ENCODE results near the gene PPM1H.
"Not testable (repeated sequence)": the region's sequence is repeated elsewhere in the genome, so short reads cannot be mapped to it uniquely, and the experiment has no call there.

The PPM1H gene

DNA sequence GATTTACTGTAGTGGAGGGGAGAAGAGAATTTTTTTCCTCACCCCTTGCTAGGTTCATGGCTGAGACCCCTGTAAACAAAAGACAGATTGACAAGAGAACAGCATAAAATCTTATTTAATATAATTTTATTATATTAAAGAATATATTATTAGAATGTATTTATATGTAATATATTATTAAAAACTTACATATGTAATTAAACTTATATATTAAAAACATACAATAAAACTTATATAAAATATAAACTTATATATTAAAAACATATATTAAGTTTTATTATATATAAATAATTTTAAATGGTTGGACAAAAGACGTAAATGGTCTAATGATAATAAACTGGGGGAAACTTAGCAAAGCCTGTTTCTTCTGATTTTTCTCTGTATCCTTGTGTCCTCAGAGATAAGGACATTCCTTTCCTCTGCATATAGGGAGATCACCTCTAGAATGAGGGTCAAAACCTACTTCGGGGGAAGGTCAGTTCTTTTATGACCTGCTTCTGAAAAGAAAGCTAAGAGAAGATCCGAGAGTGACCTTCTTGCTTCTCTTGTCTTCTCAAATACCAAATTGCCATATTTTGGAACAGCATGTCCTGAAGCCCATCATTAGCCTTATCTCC, 8.9 kb upstream of the PPM1H start:
- DNase-seq (ENCODE audit: low read depth) = no peak

DNA sequence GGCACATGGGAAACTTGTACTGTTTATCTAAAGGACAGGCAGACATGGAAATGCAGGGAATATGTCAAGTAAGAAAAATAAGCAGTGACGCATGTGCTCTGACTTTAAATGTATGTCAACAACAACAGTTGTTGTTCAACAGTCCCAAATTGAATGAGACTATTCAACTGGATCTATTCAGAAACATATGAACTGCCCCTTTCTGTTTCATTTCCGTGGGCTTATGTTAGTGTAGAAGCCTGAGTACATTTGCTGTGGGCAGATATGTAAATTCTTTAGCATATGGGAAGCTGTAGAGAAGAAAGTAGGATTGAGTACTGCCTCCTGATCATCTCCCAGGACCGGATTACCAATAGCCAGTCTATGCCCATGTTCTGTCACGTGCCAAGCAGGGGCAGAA, 7.4 kb upstream of the PPM1H start:
- not testable (repeated sequence) for DNase-seq (ENCODE audit: low read depth)

DNA sequence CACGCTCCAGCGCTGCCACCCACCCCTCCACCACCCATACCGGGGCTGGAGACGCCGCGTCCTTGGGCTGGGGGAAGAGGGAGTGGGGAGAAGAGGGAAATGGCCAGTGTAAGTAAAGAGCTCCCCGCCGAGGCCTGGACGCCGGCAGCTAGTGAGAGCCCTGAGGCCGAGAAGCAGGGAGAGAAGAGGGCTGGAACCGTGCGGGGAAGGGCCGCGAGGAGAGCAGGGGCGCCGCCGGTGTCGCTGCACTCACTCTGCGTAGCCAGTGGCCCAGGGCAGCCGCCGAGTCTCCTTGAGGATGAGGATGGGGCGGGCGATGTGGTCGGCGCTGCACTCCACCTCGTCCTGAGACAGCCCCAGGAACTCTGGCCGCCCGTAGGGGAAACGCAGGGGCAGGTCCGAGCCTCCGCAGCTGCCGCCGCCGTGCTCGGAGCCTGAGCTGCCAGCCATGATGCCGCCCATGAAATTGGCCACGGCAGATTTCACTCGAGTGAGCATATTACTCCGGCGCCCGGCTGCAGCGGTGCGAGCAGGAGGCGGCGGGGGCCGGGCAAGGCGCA, 631 bp downstream of the PPM1H start:
- peak; percentile 11 for DNase-seq (ENCODE audit: low read depth)

DNA sequence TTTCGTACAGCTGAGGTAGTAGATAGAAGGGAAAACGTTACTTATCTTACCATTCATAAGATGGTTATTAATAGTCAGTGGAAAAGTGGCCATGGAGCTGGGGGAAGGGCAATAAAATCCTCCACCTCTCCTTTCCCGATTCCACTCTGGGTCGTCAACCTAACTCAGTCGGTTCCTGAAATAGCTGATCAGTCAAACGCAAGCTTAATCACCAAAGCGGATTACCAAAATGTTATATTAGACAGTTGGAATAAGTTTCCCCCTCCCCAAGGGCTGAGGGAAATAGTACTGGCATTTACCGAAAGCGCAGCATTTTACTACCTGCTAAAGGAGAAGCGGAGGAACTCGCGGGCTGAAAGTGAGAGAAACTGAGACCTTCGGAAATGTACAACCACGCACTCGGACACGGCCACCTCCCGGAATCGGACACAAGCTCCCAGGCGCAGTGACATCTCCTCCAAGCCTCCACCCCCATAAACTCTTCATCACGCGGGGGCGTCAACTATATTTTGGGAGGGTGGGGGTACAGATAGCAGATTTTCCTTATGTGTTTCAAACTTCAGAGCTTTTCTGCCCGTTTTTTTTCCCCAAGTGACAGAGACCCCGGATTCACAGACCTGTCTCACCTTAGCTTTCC, 1.2 kb downstream of the PPM1H start:
- DNase-seq (ENCODE audit: low read depth) = no peak

DNA sequence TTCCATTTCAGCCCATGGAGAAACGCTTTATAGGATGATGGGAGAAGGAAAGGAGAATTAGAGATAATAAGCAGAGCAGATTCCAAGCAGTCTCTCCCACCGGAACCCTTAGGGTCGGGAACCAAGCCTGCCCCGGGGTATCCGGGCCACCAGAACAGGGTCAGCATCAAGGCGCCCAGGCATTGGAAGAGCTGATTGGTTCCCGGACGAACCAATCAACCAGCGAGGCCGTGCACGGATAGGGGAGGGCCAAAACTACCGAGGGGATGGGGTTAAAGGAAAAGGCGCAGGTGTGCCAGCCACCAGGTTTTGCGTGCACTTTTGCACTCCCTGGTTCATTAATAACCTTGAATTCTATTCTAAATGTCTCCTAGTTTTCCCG, 1.7 kb downstream of the PPM1H start:
- DNase-seq (ENCODE audit: low read depth) = no peak

DNA sequence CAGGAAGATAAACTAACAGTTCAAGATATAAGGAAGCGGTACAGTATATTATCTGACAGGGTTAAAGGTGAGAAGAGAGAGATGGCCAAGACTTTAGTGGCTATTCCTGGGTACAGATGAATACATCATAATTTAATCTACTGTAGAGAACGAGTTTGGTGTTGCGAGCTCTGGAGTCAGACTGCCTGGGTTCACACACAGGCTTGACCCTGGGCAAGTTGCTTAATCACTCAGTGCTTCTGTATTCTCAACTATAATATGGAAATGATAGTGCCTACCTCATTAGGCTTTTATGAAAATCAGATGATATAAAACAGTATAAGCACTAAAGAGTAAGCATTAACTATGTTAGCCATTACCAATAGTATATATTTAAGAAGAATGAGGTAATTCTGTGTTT, 3.5 kb downstream of the PPM1H start:
- no peak for DNase-seq (ENCODE audit: low read depth)

DNA sequence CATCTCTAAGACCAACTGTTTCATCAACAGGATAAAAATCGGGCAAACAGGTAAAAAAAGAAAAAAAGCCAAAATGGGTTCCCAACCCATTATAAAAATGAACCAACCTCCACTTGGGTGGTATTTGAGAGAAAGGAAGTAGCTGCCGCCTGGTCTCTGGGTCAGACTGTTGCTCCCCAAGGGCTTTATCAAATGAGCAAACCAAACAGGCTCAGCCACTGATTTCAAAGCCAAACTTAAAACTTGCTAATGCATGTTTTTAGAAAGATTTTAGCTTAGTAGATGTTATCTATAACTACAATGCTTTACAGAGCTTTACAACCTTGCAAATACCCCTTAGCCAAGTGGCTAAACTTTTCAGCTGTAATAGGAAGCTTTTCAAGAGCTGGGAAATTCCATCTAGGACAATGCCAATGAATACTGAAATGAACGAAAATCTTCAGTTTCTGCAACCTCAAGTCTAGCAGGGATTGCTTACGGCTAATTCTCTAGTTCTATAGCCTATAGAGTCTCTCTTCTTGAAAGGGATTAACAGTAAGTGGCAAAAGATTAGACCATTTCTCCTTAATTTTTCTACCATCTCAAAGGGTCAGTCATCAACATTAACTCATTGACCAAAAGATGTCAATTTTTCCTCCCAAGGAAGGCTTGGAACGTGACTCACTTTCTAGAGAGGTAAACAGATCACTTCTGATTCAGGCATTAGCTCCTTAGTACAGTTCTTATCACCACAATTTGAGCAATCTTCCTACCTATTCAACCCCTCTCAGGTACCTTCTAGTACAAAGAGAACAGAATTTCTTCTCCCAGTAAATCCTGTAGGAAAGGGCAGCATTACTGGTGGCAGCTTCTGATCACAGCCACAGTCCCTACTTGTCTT, 4.2 kb downstream of the PPM1H start:
- no peak for DNase-seq (ENCODE audit: low read depth)

DNA sequence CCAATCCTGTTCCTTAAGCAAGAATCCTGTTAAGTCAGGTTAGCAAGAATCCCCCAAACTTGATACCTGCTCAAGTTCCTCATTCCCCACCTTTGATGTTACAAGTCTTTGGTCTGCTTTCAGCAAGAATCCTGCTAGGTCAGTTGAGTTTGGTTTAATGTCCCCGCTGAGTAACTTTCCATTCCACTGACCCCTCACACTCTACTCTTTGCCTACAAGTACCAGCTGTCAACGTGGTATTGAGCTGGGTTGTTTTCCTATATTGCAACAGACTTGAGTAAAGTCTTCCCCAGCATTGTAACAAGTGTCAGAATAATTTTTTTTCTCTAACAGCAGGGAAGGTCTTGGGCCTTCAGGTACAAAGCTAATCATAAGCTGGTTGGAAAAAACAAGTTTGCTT, 6.3 kb downstream of the PPM1H start:
- no peak for DNase-seq (ENCODE audit: low read depth)

DNA sequence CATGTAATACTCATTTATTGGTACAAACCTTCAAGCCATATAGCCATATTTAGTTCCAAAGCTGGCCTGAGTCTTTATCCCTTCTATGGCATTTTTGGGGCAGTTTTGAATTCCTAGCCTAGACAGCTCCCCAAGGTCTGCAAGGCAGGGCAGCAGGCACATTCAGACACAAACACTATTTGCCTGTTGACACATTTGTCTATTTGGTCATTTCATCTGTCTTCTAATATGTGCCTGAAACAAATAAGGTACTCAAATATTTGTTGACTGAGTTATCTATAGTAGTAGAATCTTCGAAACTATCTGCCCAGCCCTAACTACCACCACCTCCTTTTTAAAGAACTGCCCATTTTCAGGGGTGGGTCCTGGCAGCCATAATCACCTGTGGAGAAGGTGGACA, 9.3 kb downstream of the PPM1H start:
- no peak for DNase-seq (ENCODE audit: low read depth)

DNA sequence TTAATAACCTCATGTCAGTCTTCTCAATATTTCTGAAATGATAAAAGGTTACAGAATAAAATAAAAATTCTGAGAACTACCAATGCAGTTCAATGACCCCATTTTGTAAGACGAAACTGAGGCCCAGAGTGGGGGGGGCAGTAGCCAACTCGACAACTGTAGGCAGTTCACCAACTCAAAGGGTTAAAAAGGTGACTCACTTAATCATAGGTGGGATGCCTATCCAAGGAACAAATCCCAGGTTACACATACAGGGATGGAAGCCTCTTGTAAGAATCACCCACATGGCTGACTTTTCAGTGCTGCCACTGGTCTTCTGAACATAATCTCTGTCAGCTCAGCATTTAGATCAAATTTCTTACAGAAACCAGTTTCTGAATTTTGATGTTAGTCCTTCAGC, 10.9 kb downstream of the PPM1H start:
- no peak for DNase-seq (ENCODE audit: low read depth)

DNA sequence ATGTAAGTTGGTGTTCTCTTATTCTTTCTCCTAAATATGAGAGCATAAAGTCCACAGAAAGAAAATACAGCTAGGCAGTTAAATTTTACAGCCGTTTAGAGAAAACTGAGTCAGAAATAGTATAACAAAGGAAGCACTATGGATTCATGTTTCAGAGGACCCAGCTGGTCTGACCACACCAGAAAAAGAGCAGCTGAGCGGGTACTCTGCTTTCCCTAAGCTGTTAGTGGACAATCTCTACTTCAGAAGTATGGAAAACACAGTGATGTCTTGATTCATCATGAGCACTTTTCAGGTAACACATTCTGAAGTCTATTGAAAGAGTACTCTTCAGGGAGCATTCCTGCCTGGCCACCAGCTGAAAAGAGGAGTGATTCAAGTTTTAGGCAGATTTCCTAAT, 12.4 kb downstream of the PPM1H start:
- no peak for DNase-seq (ENCODE audit: low read depth)

DNA sequence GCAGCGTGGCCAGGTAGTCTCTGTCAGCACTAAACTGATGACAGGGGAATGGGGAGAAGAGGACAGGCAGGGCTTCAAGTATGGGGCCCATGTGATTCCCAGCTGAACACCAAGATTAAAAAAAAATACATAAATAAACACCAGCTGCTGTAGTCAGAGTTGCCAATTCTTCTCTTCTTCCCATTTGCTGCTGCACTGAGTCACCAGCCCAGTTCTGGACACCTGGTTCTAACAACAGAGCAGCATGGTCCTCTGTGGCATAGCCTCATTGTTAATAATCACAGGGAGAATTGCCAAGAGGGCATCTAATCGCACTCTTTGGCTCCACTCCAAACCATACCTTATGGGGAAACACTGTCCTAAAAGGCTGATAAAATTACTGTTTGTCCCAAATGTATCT, 15.1 kb downstream of the PPM1H start:
- DNase-seq (ENCODE audit: low read depth) = peak; percentile 77

DNA sequence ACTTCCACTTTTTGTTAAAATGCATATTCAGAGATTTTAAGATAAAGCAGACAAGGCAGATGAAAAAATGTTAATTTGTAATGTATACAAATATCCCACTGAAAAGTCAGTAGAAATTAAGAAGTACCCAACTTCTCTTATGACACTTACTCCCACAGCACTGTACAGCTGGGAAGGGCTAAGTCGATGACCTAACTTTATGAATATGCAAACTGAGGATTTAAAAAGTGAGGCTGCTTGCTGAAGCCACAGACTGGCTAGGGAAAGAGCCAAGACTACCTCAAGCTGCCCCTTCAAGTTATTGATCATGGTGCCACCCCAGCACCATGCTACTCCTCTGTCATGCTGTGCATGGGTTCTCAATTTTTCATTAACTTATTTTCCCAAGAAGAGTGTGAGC, 17.0 kb downstream of the PPM1H start:
- DNase-seq (ENCODE audit: low read depth) = no peak

DNA sequence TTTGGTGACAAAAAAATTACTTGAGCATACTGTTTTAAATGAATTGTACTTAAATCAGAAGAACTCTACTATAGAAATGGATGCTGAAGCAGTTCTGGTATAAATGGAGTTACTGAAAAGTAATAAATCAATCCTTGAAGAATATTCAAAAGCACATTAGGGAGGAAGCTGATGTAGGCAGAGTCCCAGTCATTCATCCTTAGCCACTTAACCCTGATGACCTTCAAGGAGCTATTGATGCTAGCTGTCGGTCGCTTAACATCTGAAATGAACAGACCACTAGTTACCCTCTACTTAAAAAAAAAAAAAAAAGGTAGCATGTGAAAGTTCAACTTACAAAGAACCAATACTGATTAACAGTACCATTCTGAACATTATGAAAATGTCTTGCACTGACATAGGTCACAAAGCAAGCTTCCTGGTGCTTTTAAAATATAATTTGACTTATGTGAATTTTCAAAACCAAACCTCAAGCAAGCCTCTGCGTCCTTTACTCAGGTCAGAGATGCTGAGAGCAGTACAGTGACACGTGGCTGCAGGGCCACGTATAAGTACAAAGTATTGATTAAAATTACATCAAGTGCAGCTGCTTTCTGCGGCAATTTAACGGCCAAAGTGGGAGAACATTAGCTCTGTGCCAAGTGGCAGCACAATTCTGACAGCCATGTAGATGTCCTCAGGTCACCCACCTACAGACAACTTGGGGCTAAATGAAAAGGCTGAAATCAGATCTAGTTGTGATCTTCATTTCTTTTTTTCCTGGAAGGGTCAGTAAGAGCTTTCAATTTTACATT, 18.1 kb downstream of the PPM1H start:
- DNase-seq (ENCODE audit: low read depth) = no peak

DNA sequence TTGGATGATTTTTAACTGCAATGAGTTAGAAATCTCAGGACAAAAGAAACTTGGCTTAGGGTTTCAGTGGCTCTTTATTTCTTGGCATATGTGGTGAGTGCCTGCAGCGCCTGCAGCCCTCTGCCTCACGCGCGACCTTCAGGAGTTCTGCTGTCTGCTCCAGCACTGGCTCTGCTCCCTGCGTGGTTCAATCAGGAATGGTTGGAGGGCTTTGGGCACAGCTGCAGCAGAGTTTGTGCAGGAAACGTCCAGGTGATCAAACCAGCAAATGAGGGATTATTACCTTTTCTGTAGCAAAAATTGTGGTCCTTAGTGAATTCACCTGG, 19.8 kb downstream of the PPM1H start:
- DNase-seq (ENCODE audit: low read depth) = no peak

DNA sequence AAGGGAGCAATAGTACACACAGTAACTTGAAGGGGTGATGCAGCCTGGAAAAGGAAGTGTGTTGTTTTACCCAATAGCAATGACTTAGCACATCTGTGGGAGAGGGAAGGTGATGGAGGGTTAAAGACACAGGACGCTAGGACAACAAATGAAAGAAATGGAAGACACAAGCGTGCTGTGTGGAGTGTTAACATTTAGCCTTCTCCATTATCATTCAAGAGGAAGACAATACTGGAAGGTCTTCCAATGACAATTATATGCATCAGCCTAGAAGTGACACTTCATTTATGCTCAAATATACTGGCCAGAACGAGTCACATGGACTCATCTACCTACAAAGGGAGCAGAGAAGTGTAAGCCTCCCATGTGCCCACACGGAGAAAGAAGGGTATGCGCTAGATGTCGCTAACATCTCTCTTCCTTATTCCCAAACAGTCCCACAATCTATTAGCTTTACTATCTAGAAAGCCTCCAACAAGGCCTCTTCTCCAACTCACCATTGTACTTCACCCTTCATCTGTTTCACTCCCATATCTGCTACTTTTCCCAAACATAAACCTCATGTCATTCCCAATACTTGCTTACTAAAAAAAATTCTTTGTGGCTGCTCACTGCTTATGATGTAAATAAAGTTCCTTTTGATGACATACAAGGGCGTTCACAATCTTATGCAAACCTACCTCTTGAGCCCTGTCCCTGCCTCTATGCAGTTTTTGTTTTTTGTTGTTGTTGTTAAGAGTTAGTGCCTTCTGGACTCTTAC, 20.3 kb downstream of the PPM1H start:
- DNase-seq (ENCODE audit: low read depth) = no peak

DNA sequence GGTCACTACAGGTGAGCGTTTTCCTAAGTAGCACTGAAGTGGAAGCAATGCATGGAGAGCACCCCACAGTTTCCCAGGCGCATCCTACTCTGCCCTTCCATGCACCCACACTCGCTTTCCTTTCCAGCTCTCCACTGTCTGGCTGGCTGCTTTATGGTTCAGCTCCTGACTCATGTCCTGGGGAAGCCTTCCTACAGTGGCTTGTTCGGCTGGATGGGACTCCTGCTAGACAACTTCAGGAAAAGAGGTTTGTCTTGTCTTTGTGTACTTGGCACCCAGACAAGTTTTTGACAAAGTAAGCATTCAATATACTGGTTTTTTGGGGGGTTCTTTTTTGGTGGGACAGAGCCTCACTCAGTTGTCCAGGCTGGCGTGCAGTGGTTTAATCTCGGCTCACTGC, 21.6 kb downstream of the PPM1H start:
- no peak for DNase-seq (ENCODE audit: low read depth)

DNA sequence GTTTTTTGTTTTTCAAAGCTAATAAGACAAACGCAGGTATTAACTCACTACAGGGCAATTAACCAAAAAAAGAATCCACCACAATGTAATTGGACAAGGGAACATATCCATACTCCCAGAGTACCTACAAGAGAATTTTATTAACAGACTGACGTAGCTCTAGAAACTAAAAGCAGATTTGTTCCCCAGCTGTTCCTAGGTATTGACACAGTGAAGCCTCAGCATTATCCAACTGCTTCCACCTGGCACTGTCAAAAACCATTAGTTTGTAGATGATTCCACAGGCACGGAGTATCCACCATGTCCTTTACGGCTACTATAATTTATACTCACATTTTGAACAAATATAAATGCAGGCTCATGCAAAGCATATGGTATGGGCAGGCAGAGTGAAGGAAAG, 22.3 kb downstream of the PPM1H start:
- no peak for DNase-seq (ENCODE audit: low read depth)

DNA sequence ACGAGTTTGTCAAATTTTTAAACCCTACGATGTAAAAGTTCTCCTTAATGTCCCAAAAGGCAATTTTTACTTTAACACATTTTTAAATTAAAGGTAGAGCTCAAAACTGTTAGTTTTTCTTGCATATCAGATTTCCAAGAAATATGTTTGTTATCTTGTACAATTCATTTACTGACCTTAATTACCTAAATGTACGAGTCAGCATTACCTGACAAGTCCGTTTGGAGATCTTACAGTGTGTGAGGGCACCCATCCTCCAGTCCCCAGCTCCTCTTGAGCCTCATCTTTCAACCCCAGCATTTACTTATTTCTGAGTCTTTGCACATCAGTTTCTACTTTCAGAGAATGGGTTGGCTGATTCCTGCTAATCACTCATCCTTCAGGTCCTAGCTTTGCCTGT, 23.7 kb downstream of the PPM1H start:
- no peak for DNase-seq (ENCODE audit: low read depth)

DNA sequence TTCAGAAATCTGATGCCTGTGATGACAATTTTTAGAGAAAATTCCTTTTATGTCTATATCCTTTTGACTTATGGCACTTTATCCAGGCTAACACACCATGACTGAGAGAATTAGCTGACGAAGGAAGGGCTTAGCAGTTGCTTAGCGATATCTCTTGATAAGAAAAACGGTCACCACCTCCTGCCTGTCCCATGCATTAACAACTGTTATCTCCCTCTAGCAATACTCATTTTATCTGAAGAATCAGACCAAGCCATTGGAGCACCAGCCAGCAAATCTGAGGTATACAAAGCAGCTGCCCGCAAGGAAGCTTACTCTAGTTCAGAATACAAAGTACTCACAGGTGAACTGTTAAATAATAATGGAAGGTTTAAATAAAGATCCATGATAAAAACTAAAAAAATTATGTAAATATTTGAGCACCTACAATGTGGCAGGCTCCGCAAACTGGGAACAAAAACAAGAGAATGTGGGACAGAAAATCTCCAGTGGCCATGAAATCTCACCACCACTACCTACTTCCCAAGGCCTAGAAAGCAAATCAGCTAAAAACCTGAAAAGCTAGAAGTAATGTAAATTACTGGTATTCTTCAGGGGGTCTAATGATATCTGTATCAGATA, 24.3 kb downstream of the PPM1H start:
- DNase-seq (ENCODE audit: low read depth) = no peak

DNA sequence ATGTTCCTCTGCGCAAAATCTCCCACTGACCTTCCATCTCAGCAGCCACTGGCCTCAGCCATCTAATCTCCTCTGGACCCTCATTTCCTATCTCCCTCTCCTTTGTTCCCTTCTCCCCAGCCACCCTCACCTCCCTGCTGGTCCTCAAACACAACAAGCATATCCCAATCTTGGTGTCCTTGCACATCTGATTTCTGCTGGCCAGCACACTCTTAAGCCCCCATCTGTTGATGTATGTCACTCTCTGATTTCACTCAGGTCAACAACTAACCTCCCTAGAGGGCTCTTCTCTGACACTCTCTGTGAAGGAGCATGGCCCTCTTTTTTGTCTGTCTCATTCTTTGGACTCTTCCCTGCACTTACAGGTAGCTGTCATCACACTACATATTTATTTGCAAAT, 25.6 kb downstream of the PPM1H start:
- no peak for DNase-seq (ENCODE audit: low read depth)

Data from fibroblast of gingiva (primary cell).